HepG2 (cell line): ENCODE measurements around the gene SEPTIN11. TPM values are rescaled to one million over a fixed set of nuclear protein-coding genes. Genes with fewer than 3 reads are reported as not detected.

Source experiments
- CHD4 ChIP-seq: fragments of 200-600 bp; sonication (generic); IDR thresholded peaks from 2 replicates; pipeline ENCODE4 v1.7.0; 2017; ENCODE audit warnings: mild to moderate bottlenecking, low read length, borderline replicate concordance
- HNRNPL ChIP-seq: fragments of 200-400 bp; formaldehyde crosslinking; IDR thresholded peaks from 2 replicates; pipeline ENCODE4 v1.6.1; 2017; ENCODE audit warnings: mild to moderate bottlenecking, low read depth, low read length
- NR2C2 ChIP-seq: sonication (generic); formaldehyde crosslinking; IDR thresholded peaks from 2 replicates; pipeline ENCODE4 v1.4.0; 2020; ENCODE audit warnings: missing genetic modification reagents, mild to moderate bottlenecking, moderate library complexity, borderline replicate concordance
- POLR2AphosphoS5 ChIP-seq: IDR thresholded peaks from 2 replicates; pipeline ENCODE4 v1.6.1; 2012; ENCODE audit warnings: low read depth, low read length
- SALL2 ChIP-seq: sonication (generic); formaldehyde crosslinking; IDR thresholded peaks from 2 replicates; pipeline ENCODE4 v1.8.1; 2023; ENCODE audit warnings: mild to moderate bottlenecking, missing genetic modification reagents, inconsistent platforms
- U2AF1 ChIP-seq: fragments of 200-400 bp; formaldehyde crosslinking; optimal IDR thresholded peaks from 2 replicates; pipeline ENCODE3; 2017; ENCODE audit warnings: mild to moderate bottlenecking, low read depth, low read length
- WIZ ChIP-seq: sonication (generic); formaldehyde crosslinking; IDR thresholded peaks from 2 replicates; pipeline ENCODE4 v1.5.1; 2020; ENCODE audit warnings: mild to moderate bottlenecking, missing genetic modification reagents
- YEATS4 ChIP-seq: sonication (generic); formaldehyde crosslinking; IDR thresholded peaks from 2 replicates; pipeline ENCODE4 v1.4.0; 2020; ENCODE audit warnings: missing genetic modification reagents, borderline replicate concordance
- ZFX ChIP-seq: sonication (generic); formaldehyde crosslinking; IDR thresholded peaks from 2 replicates; pipeline ENCODE4 v1.4.0; 2020; ENCODE audit warnings: mild to moderate bottlenecking, low read depth, missing genetic modification reagents, moderate library complexity
- ZNF160 ChIP-seq: sonication (generic); formaldehyde crosslinking; IDR thresholded peaks from 2 replicates; pipeline ENCODE4 v1.8.0; 2022; ENCODE audit warnings: mild to moderate bottlenecking, inconsistent platforms, missing genetic modification reagents
- ZNF235 ChIP-seq: sonication (generic); formaldehyde crosslinking; IDR thresholded peaks from 2 replicates; pipeline ENCODE4 v1.8.1; 2023; ENCODE audit warnings: mild to moderate bottlenecking, missing genetic modification reagents, borderline replicate concordance
- ZNF382 ChIP-seq: sonication (generic); formaldehyde crosslinking; IDR thresholded peaks from 2 replicates; pipeline ENCODE4 v1.5.0; 2020; ENCODE audit warnings: missing genetic modification reagents, mild to moderate bottlenecking, borderline replicate concordance
- ZNF572 ChIP-seq: sonication (generic); formaldehyde crosslinking; IDR thresholded peaks from 2 replicates; pipeline ENCODE4 v1.5.1; 2020; ENCODE audit warnings: mild to moderate bottlenecking, missing genetic modification reagents
- ZNF784 ChIP-seq: sonication (generic); formaldehyde crosslinking; IDR thresholded peaks from 2 replicates; pipeline ENCODE4 v1.5.1; 2020; ENCODE audit warnings: missing genetic modification reagents, mild to moderate bottlenecking, borderline replicate concordance
- polyA plus RNA-seq, 8 experiments: library from polyadenylated mRNA; depleted of rRNA in 3 of 8; stranded (reverse) in 7 of 8; unstranded in 1 of 8; fragments of >200 nt; fragmentation: Illumina TruSeq in 4 of 8; extraction: Trizol in 4 of 8; gene quantifications; 2 replicates each; pipeline versions ENCODE4 v1.2.1 to v1.2.3, GENCODE V29; 2011 to 2016; ENCODE audit warnings: low read depth in 4 of 8, missing spikeins in 1 of 8, mixed read lengths in 1 of 8; ENCODE audit not compliant: insufficient read depth in 1 of 8
- total RNA-seq, 5 experiments: library from RNA; depleted of rRNA; stranded (reverse); fragments of >200 nt; fragmentation: Illumina TruSeq; extraction: Trizol; gene quantifications; 2 replicates each; pipeline ENCODE4 v1.2.3, GENCODE V29; 2016; ENCODE audit warnings: low read depth in 1 of 5
- TF ChIP-seq, protein P1 (sequence below): sonication (generic); formaldehyde crosslinking; IDR thresholded peaks from 2 replicates; pipeline ENCODE4 v1.9.0; 2022; ENCODE audit warnings: missing genetic modification reagents, mild to moderate bottlenecking, borderline replicate concordance
- TF ChIP-seq, protein P2 (sequence below): sonication (generic); formaldehyde crosslinking; IDR thresholded peaks from 2 replicates; pipeline ENCODE4 v1.4.0; 2020; ENCODE audit warnings: missing genetic modification reagents
- TF ChIP-seq, protein P3 (sequence below): sonication (generic); formaldehyde crosslinking; IDR thresholded peaks from 2 replicates; pipeline ENCODE4 v1.8.1; 2023; ENCODE audit warnings: missing genetic modification reagents, inconsistent platforms, borderline replicate concordance
- TF ChIP-seq, protein P4 (sequence below): sonication (generic); formaldehyde crosslinking; IDR thresholded peaks from 2 replicates; pipeline ENCODE4 v1.5.1; 2020; ENCODE audit warnings: mild to moderate bottlenecking, missing genetic modification reagents, moderate library complexity
- TF ChIP-seq, protein P5 (sequence below): sonication (generic); formaldehyde crosslinking; IDR thresholded peaks from 2 replicates; pipeline ENCODE4 v1.8.0; 2022; ENCODE audit warnings: low read depth, missing genetic modification reagents

The SEPTIN11 gene
- total and polyA plus RNA-seq, 2 of the 13 experiments (the other 11 are each of a cell fraction or from before 2014, with no cell fraction given), result 28.9 to 47.3 TPM

- TF ChIP-seq ZNF160 (CRISPR knock-in tag) (no peak), SALL2 (CRISPR knock-in tag) (0 out of 2 replicates have a peak, but pooled peaks have one; percentile 53), ZNF784 (CRISPR knock-in tag) (no peak), POLR2AphosphoS5 (no peak), ZNF235 (CRISPR knock-in tag) (0 out of 2 replicates have a peak, but pooled peaks have one; percentile 3), ZNF382 (CRISPR knock-in tag) (no peak), U2AF1 (peak; percentile 8), ZFX (CRISPR knock-in tag) (0 out of 2 replicates have a peak, but pooled peaks have one; percentile 35), HNRNPL (peak; percentile 36; the same call in 1 of the 2 replicates), CHD4 (no peak), NR2C2 (CRISPR knock-in tag) (no peak), WIZ (no peak), YEATS4 (CRISPR knock-in tag) (peak; percentile 9; the same call in 1 of the 2 replicates), ZNF572 (CRISPR knock-in tag) (no peak)
- TF ChIP-seq, protein P1, sequence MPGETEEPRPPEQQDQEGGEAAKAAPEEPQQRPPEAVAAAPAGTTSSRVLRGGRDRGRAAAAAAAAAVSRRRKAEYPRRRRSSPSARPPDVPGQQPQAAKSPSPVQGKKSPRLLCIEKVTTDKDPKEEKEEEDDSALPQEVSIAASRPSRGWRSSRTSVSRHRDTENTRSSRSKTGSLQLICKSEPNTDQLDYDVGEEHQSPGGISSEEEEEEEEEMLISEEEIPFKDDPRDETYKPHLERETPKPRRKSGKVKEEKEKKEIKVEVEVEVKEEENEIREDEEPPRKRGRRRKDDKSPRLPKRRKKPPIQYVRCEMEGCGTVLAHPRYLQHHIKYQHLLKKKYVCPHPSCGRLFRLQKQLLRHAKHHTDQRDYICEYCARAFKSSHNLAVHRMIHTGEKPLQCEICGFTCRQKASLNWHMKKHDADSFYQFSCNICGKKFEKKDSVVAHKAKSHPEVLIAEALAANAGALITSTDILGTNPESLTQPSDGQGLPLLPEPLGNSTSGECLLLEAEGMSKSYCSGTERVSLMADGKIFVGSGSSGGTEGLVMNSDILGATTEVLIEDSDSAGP (CRISPR knock-in tag), result 0 out of 2 replicates have a peak, but pooled peaks have one; percentile 3
- TF ChIP-seq, protein P2, sequence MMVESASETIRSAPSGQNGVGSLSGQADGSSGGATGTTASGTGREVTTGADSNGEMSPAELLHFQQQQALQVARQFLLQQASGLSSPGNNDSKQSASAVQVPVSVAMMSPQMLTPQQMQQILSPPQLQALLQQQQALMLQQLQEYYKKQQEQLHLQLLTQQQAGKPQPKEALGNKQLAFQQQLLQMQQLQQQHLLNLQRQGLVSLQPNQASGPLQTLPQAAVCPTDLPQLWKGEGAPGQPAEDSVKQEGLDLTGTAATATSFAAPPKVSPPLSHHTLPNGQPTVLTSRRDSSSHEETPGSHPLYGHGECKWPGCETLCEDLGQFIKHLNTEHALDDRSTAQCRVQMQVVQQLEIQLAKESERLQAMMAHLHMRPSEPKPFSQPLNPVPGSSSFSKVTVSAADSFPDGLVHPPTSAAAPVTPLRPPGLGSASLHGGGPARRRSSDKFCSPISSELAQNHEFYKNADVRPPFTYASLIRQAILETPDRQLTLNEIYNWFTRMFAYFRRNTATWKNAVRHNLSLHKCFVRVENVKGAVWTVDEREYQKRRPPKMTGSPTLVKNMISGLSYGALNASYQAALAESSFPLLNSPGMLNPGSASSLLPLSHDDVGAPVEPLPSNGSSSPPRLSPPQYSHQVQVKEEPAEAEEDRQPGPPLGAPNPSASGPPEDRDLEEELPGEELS (CRISPR knock-in tag), result no peak
- TF ChIP-seq, protein P3, sequence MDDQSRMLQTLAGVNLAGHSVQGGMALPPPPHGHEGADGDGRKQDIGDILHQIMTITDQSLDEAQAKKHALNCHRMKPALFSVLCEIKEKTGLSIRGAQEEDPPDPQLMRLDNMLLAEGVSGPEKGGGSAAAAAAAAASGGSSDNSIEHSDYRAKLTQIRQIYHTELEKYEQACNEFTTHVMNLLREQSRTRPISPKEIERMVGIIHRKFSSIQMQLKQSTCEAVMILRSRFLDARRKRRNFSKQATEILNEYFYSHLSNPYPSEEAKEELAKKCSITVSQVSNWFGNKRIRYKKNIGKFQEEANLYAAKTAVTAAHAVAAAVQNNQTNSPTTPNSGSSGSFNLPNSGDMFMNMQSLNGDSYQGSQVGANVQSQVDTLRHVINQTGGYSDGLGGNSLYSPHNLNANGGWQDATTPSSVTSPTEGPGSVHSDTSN (CRISPR knock-in tag), result no peak
- TF ChIP-seq, protein P4, sequence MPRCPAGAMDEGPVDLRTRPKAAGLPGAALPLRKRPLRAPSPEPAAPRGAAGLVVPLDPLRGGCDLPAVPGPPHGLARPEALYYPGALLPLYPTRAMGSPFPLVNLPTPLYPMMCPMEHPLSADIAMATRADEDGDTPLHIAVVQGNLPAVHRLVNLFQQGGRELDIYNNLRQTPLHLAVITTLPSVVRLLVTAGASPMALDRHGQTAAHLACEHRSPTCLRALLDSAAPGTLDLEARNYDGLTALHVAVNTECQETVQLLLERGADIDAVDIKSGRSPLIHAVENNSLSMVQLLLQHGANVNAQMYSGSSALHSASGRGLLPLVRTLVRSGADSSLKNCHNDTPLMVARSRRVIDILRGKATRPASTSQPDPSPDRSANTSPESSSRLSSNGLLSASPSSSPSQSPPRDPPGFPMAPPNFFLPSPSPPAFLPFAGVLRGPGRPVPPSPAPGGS, result 0 out of 2 replicates have a peak, but pooled peaks have one; percentile 18
- TF ChIP-seq, protein P5, sequence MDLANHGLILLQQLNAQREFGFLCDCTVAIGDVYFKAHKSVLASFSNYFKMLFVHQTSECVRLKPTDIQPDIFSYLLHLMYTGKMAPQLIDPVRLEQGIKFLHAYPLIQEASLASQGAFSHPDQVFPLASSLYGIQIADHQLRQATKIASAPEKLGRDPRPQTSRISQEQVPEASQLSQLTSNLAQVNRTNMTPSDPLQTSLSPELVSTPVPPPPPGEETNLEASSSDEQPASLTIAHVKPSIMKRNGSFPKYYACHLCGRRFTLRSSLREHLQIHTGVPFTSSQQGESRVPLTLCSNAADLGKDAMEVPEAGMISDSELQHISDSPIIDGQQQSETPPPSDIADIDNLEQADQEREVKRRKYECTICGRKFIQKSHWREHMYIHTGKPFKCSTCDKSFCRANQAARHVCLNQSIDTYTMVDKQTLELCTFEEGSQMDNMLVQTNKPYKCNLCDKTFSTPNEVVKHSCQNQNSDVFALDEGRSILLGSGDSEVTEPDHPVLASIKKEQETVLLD (CRISPR knock-in tag), result 0 out of 2 replicates have a peak, but pooled peaks have one; percentile 8
Measured at GRCh38 chr4:76950052-76950955, 752 bp downstream of the SEPTIN11 start (continued).
